ENCODE data around the gene RRAGC. TPM values are rescaled to one million over a fixed set of nuclear protein-coding genes. Genes with fewer than 3 reads are reported as not detected.

RRAGC gene
- total RNA-seq, 6 experiments from 2014 or later: 7.6 to 16.5 (median 8.6) TPM

GRCh38 chr1:38888423-38889333 lies 29.1 kb upstream of the RRAGC start:
- Histone ChIP-seq H3K27me3 (no peaks in the 10 kb centered on the region), H3K27ac (no peak overlapping the region), H3K36me3 (no peaks in the 10 kb centered on the region), H3K9me3 (no peaks in the 10 kb centered on the region), H3K4me3 (no peak overlapping the region), H3K4me1 (no peaks in the 10 kb centered on the region)
- no peak for DNase-seq
- no peak for ATAC-seq
- no peak for TF ChIP-seq CTCF (IDR thresholded peaks at IDR 0.05)
- no peak for TF ChIP-seq POLR2A (IDR thresholded peaks at IDR 0.05)
- intact Hi-C loops (cut with DNase I): no loop called here
- 72% methylated on average over 8 of the region's 9 CpGs for WGBS (ENCODE audit: insufficient coverage, low coverage, low lambda C conversion rate, missing lambda C conversion rate)

GRCh38 chr1:38885092-38885491 lies 25.5 kb upstream of the RRAGC start:
- TF ChIP-seq CTCF (IDR thresholded peaks at IDR 0.05): no peak
- no peak for TF ChIP-seq POLR2A (IDR thresholded peaks at IDR 0.05)
- Histone ChIP-seq H3K36me3 (no peaks in the 10 kb centered on the region), H3K27me3 (no peaks in the 10 kb centered on the region), H3K9me3 (no peaks in the 10 kb centered on the region), H3K27ac (no peak overlapping the region), H3K4me3 (no peak overlapping the region), H3K4me1 (no peaks in the 10 kb centered on the region)
- DNase-seq (no peak), ATAC-seq (no peak)
- 100% methylated on average over 1 of the region's 2 CpGs for WGBS (ENCODE audit: insufficient coverage, low coverage, low lambda C conversion rate, missing lambda C conversion rate)
- intact Hi-C loops (cut with DNase I): no loop called here

- Histone ChIP-seq H3K27ac (no peak within 1 kb of the TSS), H3K27me3 (no peaks in the 10 kb centered on the region), H3K4me3 (no peak within 1 kb of the TSS), H3K4me1 (no peaks in the 10 kb centered on the region), H3K36me3 (no peaks in the 10 kb centered on the region), H3K9me3 (no peaks in the 10 kb centered on the region)
- DNase-seq (no peak), ATAC-seq (no peak)
- intact Hi-C loops (cut with DNase I): no loop called here
- TF ChIP-seq CTCF (IDR thresholded peaks at IDR 0.05) (no peak), POLR2A (IDR thresholded peaks at IDR 0.05) (no peak)
These were observed 21.9 kb upstream of the RRAGC start, which contains the start of gene GJA9 for GRCh38 chr1:38881487-38881886. TSS of gene GJA9 (minus strand) at chr1:38881587. CDS start at chr1:38876098, 5,489 bp downstream.

- Histone ChIP-seq H3K9me3 (no peaks in the 10 kb centered on the region), H3K27ac (no peak overlapping the region), H3K36me3 (no peaks in the 10 kb centered on the region), H3K4me1 (peaks cover 0 to 16% (median 0%) of the 10 kb centered on the region in 4 donors), H3K27me3 (no peaks in the 10 kb centered on the region), H3K4me3 (no peak overlapping the region)
- no peak for TF ChIP-seq CTCF (IDR thresholded peaks at IDR 0.05)
- no peak for TF ChIP-seq POLR2A (IDR thresholded peaks at IDR 0.05)
- WGBS (ENCODE audit: insufficient coverage, low coverage, low lambda C conversion rate, missing lambda C conversion rate): 100% methylated on average over 2 of the region's 2 CpGs
- no peak for DNase-seq
- intact Hi-C loops (cut with DNase I): no loop called here
- ATAC-seq: no peak
These were observed 16.2 kb upstream of the RRAGC start for GRCh38 chr1:38875811-38876210.

Measured in right lobe of liver (tissue), 6 donors.